GM21423 (cell line): ENCODE data around the gene FOXC1.
A peak's percentile ranks its signal among the peaks of the same experiment; 100 is the strongest.

Experiments used
- ATAC-seq: cut with Tn5 transposase; IDR thresholded peaks from one replicate; pipeline ENCODE4 v1.9.1; 2021; ENCODE audit warnings: mild to moderate bottlenecking, moderate library complexity; ENCODE audit not compliant: unreplicated experiment

Gene FOXC1

DNA sequence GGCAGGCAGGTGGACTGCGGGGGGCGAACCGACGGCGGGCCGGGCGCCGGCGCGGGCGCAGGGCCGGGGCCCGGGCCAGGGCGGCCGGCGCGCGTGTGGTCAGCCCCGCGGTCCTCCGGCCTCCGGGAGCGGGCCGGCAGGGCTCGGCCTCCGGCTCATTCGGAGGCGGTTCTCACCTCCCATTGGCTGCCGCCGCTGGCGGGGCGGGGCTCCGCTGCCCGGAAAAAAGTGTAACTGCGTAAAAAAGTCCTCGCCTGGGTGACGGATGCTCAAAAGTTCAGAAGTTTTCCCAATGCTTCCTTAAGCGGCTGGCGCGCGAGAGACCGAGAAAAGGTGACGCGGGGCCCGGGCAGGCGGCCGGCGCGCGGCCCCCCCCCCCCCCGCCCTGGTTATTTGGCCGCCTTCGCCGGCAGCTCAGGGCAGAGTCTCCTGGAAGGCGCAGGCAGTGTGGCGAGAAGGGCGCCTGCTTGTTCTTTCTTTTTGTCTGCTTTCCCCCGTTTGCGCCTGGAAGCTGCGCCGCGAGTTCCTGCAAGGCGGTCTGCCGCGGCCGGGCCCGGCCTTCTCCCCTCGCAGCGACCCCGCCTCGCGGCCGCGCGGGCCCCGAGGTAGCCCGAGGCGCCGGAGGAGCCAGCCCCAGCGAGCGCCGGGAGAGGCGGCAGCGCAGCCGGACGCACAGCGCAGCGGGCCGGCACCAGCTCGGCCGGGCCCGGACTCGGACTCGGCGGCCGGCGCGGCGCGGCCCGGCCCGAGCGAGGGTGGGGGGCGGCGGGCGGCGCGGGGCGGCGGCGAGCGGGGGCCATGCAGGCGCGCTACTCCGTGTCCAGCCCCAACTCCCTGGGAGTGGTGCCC, at the start of gene FOXC1:
Gene FOXC1, plus strand, starts transcription at position 268 of the 849 bp plus-strand sequence. Its CDS starts 531 bp downstream, at position 799.
- peak; percentile 51 for ATAC-seq

- ATAC-seq: no peak
Observed at GRCh38 chr6:1560281-1561058, 49.2 kb upstream of the FOXC1 start.

DNA sequence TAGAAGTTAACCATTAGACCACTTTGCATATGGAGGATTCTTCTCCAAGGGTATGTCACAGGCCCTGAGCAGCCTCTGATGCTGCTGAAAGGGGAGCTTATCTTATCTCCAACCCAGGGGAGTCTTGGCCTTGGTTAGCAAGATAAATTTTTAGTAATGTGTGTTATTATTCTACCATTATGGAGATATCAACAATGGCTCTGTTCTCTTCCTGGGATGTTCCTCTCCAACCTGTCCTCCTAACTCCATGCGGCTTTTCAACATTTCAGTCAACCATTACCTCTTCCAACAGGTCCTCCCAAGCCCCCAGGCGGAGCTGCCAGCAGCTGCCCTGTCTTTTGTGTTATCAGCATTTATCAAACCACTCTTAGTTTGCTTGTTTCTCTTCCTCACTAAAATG, 48.4 kb upstream of the FOXC1 start:
- no peak for ATAC-seq

DNA sequence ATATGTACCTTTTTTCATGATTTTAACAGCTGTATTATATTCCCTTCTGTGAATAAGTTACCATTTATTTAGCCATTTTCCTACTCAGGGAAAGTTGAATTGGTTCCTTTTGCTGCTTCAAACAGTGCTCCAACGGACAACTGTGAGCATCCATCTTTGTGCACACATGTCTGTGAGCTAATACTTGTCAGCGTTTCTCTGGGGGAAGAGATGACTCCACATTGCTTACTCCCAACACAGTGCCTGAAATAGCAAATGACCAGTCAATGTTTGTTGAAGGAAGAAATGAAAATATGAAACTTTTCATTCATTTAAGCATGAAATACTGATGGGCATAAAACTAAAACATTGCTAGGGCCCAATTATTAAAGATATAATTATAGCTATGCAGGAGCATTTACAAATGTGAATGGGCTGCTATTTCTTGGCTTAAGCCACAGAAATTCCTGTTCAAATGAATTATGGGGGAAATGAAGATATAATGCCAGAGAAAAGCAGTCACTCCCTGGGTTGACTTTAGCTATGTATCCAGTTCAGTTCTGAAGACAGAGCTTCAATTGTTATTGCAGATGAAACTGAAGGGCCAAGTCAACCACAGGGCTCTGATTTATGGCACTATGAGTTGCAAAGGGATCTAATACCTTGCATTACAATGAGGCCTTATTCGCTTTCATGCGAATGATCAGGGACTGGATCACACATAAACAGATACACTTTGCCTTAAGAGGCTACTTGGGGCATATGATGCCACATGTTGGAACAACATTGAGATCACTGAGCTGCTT, 47.4 kb upstream of the FOXC1 start:
- no peak for ATAC-seq

DNA sequence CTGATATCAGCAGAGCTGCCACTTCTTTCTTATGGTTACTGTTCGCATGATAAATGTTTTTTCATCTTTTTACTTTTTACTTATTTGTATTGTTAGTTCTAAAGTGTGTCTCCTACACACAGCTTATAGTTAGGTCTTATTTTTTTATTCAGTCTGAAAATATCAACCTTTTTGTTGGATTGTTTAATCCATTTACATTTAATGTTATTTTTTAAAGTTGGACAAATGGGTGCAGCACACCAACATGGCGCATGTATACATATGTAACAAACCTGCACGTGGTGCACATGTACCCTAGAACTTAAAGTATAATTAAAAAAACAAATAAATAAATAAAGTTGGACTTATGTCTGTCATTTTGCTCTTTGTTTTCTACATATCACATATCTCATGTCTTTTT, 40.3 kb upstream of the FOXC1 start:
- no peak for ATAC-seq

DNA sequence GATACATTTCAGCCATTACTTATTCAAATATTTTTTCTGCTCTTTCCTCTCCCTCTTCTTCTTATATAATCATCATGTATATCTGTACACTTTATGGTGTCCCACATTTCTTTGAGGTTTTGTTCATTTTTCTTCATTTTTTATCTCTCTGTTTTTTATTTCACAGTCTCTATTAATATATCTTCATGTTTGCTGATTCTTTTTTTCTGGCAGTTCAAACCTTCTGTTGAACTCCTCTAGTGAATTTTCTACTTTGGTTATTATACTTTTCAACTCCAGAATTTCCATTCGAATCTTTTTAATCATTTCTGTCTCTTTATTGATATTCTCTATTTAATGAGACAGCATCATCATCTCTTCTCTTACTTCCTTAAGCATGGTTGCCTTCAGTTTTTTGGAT, 38.9 kb upstream of the FOXC1 start:
- no peak for ATAC-seq

- no peak for ATAC-seq
Observed at GRCh38 chr6:1572892-1573291, 36.8 kb upstream of the FOXC1 start.

- ATAC-seq: no peak
Observed at GRCh38 chr6:1574083-1574761, 35.5 kb upstream of the FOXC1 start.

DNA sequence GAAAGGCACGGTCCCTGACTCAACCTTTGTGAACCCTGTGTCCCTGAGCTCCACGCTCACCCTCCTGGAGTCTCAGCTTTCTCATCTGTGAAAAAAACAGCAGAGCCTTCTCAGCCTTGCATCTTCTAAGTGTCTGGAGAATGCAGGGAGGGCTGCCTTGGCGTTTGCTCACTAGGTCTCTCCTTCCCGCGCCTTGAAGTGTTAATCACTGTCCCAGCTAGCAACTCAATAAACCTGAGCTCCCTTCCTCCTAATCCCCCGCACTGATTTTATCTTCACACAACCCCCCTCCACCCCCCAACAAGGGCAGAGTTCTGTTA, 34.9 kb upstream of the FOXC1 start:
- no peak for ATAC-seq

GRCh38 chr6:1575210-1576041, 34.3 kb upstream of the FOXC1 start:
- ATAC-seq: no peak

DNA sequence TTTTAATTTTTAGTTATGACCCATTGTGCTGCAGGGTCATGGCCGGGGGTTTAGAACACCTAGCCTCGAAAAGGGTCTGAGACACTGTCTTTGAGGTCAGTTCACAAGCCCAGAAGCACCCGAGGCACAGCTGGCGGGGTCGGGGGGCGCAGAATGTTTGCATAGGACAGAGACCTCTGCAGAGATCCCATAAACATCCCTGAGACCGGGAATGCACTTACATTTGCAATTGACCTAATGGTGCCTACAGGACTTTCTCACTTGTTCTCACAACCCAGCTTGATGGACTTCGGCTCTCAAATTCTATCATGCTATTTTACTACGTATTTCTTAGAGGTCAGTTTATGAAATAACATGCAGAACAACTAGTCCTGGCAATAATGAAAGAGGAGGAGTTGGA, 33.5 kb upstream of the FOXC1 start:
- no peak for ATAC-seq

GRCh38 chr6:1576711-1577110, 33.0 kb upstream of the FOXC1 start:
- no peak for ATAC-seq

DNA sequence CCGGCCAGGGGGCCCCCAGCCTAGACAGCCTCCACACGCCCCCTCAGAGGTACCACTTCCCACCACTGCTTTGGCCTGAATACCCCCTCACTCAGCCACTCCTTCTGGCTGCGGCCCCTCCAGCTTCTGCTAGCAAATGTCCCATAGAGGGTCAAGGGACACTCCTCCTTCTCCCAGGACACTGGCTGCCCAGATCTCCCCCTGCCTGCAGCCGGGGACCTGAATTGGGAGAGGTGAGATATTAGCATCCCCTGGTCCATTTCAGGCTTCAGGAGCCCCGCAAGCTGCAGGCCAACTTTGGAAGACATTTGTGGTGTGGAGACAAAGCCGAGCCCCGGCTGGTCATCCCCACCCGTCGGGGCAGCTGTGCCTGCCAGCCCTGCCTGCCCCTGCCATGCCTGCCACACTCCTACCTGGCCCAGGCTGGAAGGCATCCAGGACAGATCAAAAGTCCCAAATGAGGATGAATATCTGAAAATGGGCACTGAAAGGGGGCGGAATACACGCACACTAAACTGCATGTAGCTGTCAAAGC, 32.5 kb upstream of the FOXC1 start:
- no peak for ATAC-seq

DNA sequence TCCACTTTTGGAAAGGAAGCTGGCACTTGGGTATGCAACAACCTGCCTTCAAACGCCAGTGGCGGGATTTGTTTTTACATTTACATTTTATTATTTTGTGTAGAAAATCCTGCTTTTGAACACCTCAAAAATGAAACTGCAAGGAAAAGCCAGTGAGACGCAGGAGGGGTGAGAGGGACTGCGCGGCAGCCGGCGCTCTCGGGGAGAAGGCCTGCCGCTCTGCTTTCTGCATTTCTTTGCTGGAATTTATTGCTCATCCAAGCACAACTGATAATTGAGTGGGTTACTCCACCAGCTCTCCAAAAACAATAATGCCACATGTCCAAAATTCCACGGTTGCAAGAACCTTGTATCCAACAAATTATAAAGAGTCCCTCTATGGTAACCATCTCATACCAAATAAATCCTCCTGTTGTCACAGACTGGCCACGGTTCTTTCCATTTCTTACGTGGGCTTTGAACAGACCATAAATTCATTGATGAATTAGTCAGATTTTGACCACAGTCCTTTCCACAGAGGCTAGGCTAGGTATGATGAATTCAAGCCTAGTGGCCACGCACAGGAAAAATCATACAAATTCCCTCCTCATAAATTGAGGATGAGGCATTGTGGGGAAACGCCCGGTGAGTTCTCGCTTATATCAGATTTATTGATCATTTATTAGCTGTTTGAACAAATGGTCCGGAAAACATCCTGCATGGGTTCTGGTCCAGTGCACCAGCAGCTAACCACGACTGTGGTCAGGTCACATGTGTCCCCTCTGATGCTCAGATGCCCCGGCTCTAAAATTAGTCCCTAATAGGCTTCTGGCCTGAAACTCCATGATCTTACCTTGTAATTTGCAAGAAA, 31.6 kb upstream of the FOXC1 start:
- ATAC-seq: no peak

- no peak for ATAC-seq
Observed at GRCh38 chr6:1579096-1579495, 30.6 kb upstream of the FOXC1 start.

GRCh38 chr6:1580109-1580508, 29.6 kb upstream of the FOXC1 start:
- no peak for ATAC-seq

- no peak for ATAC-seq
Observed at GRCh38 chr6:1580585-1580984, 29.1 kb upstream of the FOXC1 start.

- no peak for ATAC-seq
Observed at GRCh38 chr6:1581120-1581991, 28.4 kb upstream of the FOXC1 start.
